Natural killer cell (primary cell): ENCODE data around the gene ENPEP. TPM values are rescaled to one million over a fixed set of nuclear protein-coding genes. Genes with fewer than 3 reads are reported as not detected.

Experiments
- ATAC-seq, 3 donors: fragments of 150-1000 bp in 2 of 3; fragments of 200-7000 bp in 1 of 3; cut with Tn5 transposase; 1 replicate in 1 of 3; 2 replicates in 2 of 3; pipeline ENCODE4 v1.10.0; 2021; ENCODE audit warnings: mild to moderate bottlenecking in 2 of 3, moderate library complexity in 2 of 3
- DNase-seq, 2 donors: peaks; one replicate each; pipeline versions ENCODE4 v3.0.0 to v3.0.0-alpha.2; 2013 to 2021; ENCODE audit warnings: mixed read lengths in 1 of 2
- H3K27ac ChIP-seq: one replicate; pipeline ENCODE4 v1.5.1; 2013; ENCODE audit warnings: mild to moderate bottlenecking, low read length
- H3K27me3 ChIP-seq: one replicate; pipeline ENCODE4 v1.6.1; 2013; ENCODE audit warnings: low read length; ENCODE audit not compliant: control insufficient read depth, insufficient read depth
- H3K36me3 ChIP-seq: one replicate; pipeline ENCODE4 v1.6.1; 2013; ENCODE audit warnings: low read length; ENCODE audit not compliant: control insufficient read depth, insufficient read depth
- H3K4me1 ChIP-seq: one replicate; pipeline ENCODE4 v1.6.1; 2013; ENCODE audit warnings: low read length; ENCODE audit not compliant: control insufficient read depth, insufficient read depth
- H3K4me3 ChIP-seq: one replicate; pipeline ENCODE4 v1.5.1; 2013; ENCODE audit warnings: low read length
- H3K9me3 ChIP-seq: one replicate; pipeline ENCODE4 v1.6.1; 2013; ENCODE audit warnings: low read length; ENCODE audit not compliant: control insufficient read depth, insufficient read depth
- H3K27ac Mint-ChIP-seq, 2 donors: one replicate each; pipeline ENCODE4 v1.8.0; 2022; ENCODE audit warnings: mild to moderate bottlenecking in 2 of 2, mixed read lengths in 2 of 2, moderate library complexity in 1 of 2
- H3K27me3 Mint-ChIP-seq, 2 donors: one replicate each; pipeline ENCODE4 v1.8.0; 2022; ENCODE audit warnings: low read depth in 2 of 2, mixed read lengths in 2 of 2
- H3K36me3 Mint-ChIP-seq: one replicate; pipeline ENCODE4 v1.8.0; 2022; ENCODE audit warnings: mixed read lengths
- H3K4me1 Mint-ChIP-seq, 2 donors: one replicate each; pipeline ENCODE4 v1.8.0; 2022; ENCODE audit warnings: mixed read lengths in 2 of 2
- H3K4me3 Mint-ChIP-seq: one replicate; pipeline ENCODE4 v1.8.0; 2022; ENCODE audit warnings: mild to moderate bottlenecking, moderate library complexity, mixed read lengths
- H3K9me3 Mint-ChIP-seq, 2 donors: one replicate each; pipeline ENCODE4 v1.8.0; 2022; ENCODE audit warnings: mixed read lengths in 2 of 2
- CTCF ChIP-seq: fragments of 200-600 bp; IDR thresholded peaks from one replicate; pipeline ENCODE4 v1.8.0; 2022; ENCODE audit warnings: antibody characterized with exemption
- WGBS: methylation state at CpG from one replicate; pipeline ENCODE4 v1.1.7; 2013; ENCODE audit warnings: missing lambda C conversion rate; ENCODE audit not compliant: insufficient coverage; 5-methylcytosine and 5-hydroxymethylcytosine counted together
- intact Hi-C: fragments of 100-400 bp; cut with micrococcal nuclease; formaldehyde crosslinking; loops from one replicate; pipeline ENCODE4 v1.14.2; 2022
- total RNA-seq, 4 donors: library from RNA; stranded (reverse); fragments of 120-200 nt in 1 of 4; gene quantifications; one replicate each; pipeline versions ENCODE4 v1.2.3 to v1.2.4, GENCODE V29; 2013 to 2022

ENPEP gene
- total RNA-seq, 3 donors from 2014 or later (not counting 1 experiment from before 2014, with no cell fraction given): 0.07 TPM; not detected in 2

DNA sequence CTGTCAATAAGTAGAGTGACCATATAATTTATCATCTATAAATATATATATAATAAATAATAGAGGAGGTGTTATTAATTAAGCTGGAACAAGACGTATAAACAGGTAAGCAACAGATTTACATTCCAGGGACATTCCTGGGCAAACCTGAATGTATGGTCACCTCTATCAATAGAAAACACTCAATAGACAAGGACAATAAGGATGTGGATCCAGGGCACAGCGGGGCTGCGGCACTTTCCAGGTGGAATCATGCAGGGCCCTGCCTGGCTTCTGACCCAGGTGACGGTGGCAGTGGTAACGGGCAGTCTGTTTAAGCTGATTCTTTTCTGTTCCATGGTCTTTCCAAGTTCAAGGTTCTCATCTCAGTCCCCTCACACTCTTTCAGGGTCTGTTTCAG, 22.5 kb downstream of the ENPEP start:
- intact Hi-C loops: no loop called here
- Histone ChIP-seq H3K27me3 (peaks cover 4% of the 10 kb centered on the region), H3K9me3 (no peaks in the 10 kb centered on the region), H3K4me3 (no peak overlapping the region), H3K36me3 (no peaks in the 10 kb centered on the region), H3K27ac (no peak overlapping the region), H3K4me1 (no peaks in the 10 kb centered on the region)
- H3K4me1 Mint-ChIP-seq: no peaks in the 10 kb centered on the region
- peaks cover 22 to 23% of the 10 kb centered on the region in 2 donors for H3K27me3 Mint-ChIP-seq
- H3K36me3 Mint-ChIP-seq: no peaks in the 10 kb centered on the region
- 93% methylated on average over 4 of the region's 5 CpGs for WGBS
- no peak for TF ChIP-seq CTCF
- H3K9me3 Mint-ChIP-seq: no peaks in the 10 kb centered on the region
- H3K4me3 Mint-ChIP-seq: no peak overlapping the region
- DNase-seq (no peak), ATAC-seq (no peak)
- H3K27ac Mint-ChIP-seq: no peak overlapping the region

- no peak for TF ChIP-seq CTCF
- Mint-ChIP-seq H3K27ac (no peak overlapping the region), H3K4me1 (no peaks in the 10 kb centered on the region), H3K4me3 (no peak overlapping the region), H3K36me3 (no peaks in the 10 kb centered on the region), H3K27me3 (peaks cover 16 to 18% of the 10 kb centered on the region in 2 donors), H3K9me3 (no peaks in the 10 kb centered on the region)
- no CpG with 5 or more reads among the region's 4 CpGs for WGBS
- DNase-seq: no peak
- no peak overlapping the region for H3K4me3 ChIP-seq
- H3K27me3 ChIP-seq: peaks cover 2% of the 10 kb centered on the region
- no peak overlapping the region for H3K27ac ChIP-seq
- H3K4me1 ChIP-seq: no peaks in the 10 kb centered on the region
- H3K9me3 ChIP-seq: no peaks in the 10 kb centered on the region
- H3K36me3 ChIP-seq: no peaks in the 10 kb centered on the region
- intact Hi-C loops: no loop called here
- no peak for ATAC-seq
Observed at GRCh38 chr4:110499126-110499525, 23.2 kb downstream of the ENPEP start.

GRCh38 chr4:110501826-110502225, 25.9 kb downstream of the ENPEP start:
- no peaks in the 10 kb centered on the region for H3K36me3 ChIP-seq
- peaks cover 13 to 20% of the 10 kb centered on the region in 2 donors for H3K27me3 Mint-ChIP-seq
- no peaks in the 10 kb centered on the region for H3K4me1 Mint-ChIP-seq
- ATAC-seq (no peak), DNase-seq (no peak)
- no peaks in the 10 kb centered on the region for H3K9me3 Mint-ChIP-seq
- no peaks in the 10 kb centered on the region for H3K27me3 ChIP-seq
- H3K9me3 ChIP-seq: no peaks in the 10 kb centered on the region
- H3K4me3 Mint-ChIP-seq: no peak overlapping the region
- H3K4me3 ChIP-seq: no peak overlapping the region
- no peaks in the 10 kb centered on the region for H3K36me3 Mint-ChIP-seq
- intact Hi-C loops: no loop called here
- H3K4me1 ChIP-seq: no peaks in the 10 kb centered on the region
- TF ChIP-seq CTCF: no peak
- H3K27ac Mint-ChIP-seq: no peak overlapping the region
- H3K27ac ChIP-seq: no peak overlapping the region

DNA sequence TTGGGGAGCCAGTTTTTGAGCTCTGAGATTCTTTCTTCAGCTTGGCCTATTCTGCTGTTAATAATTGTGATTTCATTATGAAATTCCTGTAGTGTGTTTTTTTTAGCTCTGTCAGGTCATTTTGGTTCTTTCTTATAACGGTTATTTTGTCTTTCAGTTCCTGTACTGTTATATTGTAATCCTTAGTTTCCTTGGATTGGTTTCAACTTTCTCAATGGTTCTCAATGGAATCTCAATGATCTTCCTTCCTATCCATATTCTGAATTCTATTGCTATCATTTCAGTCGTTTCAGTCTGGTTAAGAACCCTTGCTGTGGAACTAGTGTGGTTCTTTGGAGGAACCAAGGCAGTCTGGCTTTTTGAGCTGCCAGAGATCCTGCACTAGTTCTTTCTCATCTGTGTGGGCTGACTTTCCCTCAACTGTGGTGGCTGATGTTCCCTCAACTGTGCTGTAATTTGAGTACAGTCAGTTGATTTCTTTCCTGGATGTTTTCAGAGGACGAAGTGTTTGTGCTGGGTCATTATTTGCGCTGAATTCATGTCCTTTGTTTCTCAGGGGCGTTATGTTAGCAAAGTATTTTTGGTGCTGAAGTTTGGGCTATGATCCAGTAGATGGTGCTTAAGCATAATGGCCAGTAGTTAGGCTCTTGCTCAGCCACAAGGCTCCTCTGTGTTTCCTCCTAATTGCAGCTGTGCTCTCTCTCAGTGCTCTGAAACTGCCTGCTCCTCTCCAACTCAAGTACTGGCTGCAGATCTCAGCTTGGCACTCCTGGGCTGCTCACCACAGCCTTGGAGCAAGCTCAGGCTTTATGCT, 27.5 kb downstream of the ENPEP start:
- intact Hi-C loops: no loop called here
- Histone ChIP-seq H3K4me1 (no peaks in the 10 kb centered on the region), H3K4me3 (no peak overlapping the region), H3K36me3 (no peaks in the 10 kb centered on the region), H3K27ac (no peak overlapping the region), H3K9me3 (no peaks in the 10 kb centered on the region), H3K27me3 (no peaks in the 10 kb centered on the region)
- H3K4me1 Mint-ChIP-seq: no peaks in the 10 kb centered on the region
- DNase-seq (no peak), ATAC-seq (no peak)
- no peaks in the 10 kb centered on the region for H3K36me3 Mint-ChIP-seq
- H3K27ac Mint-ChIP-seq: no peak overlapping the region
- 74% methylated on average over 4 of the region's 5 CpGs for WGBS
- H3K9me3 Mint-ChIP-seq: no peaks in the 10 kb centered on the region
- H3K4me3 Mint-ChIP-seq: no peak overlapping the region
- TF ChIP-seq CTCF: no peak
- peaks cover 14 to 20% of the 10 kb centered on the region in 2 donors for H3K27me3 Mint-ChIP-seq
